ENCODE measurements around the gene SYCP2. TPM values are rescaled to one million over a fixed set of nuclear protein-coding genes. Genes with fewer than 3 reads are reported as not detected.
A peak's percentile ranks its signal among the peaks of the same experiment; 100 is the strongest.
"Not testable (repeated sequence)": the region's sequence is repeated elsewhere in the genome, so short reads cannot be mapped to it uniquely, and the experiment has no call there.

SYCP2 gene
- total RNA-seq, 1 experiment from 2014 or later = 0.70 TPM

DNA sequence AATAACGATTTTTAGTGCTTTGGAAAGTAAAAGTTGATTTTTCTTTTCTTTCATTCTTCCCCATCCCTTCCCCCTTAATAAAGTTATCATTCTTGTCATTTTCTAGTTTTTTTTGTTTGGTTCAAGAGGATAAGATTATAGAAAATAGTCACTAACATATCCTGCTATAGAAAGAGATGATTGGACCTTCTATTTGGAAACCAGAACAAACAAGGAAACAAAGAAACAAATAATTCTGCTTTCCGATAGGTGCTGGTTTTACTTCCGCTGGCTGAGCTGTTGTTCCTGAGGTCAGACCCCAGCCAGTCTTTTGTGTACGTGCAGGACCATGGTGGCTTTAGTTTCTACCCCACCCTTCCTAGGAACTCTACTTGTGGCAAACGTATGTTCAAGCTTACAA, 24.7 kb upstream of the SYCP2 start, which contains the start of gene CDH26:
Gene CDH26, plus strand, starts transcription at position 301 of the 400 bp plus-strand sequence. CDS start 304 bp downstream, outside the sequence.
- H2AFZ ChIP-seq (ENCODE audit: low read length) = no peak within 1 kb of the TSS
- H3T11ph ChIP-seq (ENCODE audit: low read length) = no peak within 1 kb of the TSS
- peaks cover 2% of the 10 kb centered on the region; the same call in 1 of the 2 replicates for H3K27me3 Mint-ChIP-seq (ENCODE audit: low read depth)
- no peak within 1 kb of the TSS for H2BK12ac ChIP-seq (ENCODE audit: insufficient read length, low read depth, low read length)
- H4K8ac ChIP-seq (replicated peaks; ENCODE audit: insufficient read length, low read depth, low read length) = no peak within 1 kb of the TSS
- no CpG with 5 or more reads among the region's 5 CpGs for WGBS (ENCODE audit: extremely low coverage, insufficient read length, low lambda C conversion rate)
- H2BK15ac ChIP-seq (ENCODE audit: low read depth, low read length) = no peak within 1 kb of the TSS
- no peak within 1 kb of the TSS for H2BK120ac ChIP-seq (ENCODE audit: low read depth, low read length, poor library complexity, severe bottlenecking)
- H4K20me1 ChIP-seq (ENCODE audit: control insufficient read depth, insufficient read depth, insufficient read length) = no peaks in the 10 kb centered on the region
- H3K79me1 ChIP-seq (ENCODE audit: insufficient read depth, low read depth, low read length, poor library complexity, severe bottlenecking) = no peaks in the 10 kb centered on the region
- no peak within 1 kb of the TSS for H3K9ac ChIP-seq (ENCODE audit: extremely low read depth, insufficient read length, low read length)
- H4K91ac ChIP-seq (ENCODE audit: insufficient read length, low read depth, low read length) = no peak within 1 kb of the TSS
- no peaks in the 10 kb centered on the region for H3K36me3 Mint-ChIP-seq (ENCODE audit: insufficient read depth in 1 of 3, low read depth in 3 of 3)
- no peak within 1 kb of the TSS for H2AK5ac ChIP-seq (ENCODE audit: insufficient read length, low read length)
- no peak within 1 kb of the TSS for H2BK5ac ChIP-seq (ENCODE audit: insufficient read length, low read length)
- H3K4me3 Mint-ChIP-seq = no peak within 1 kb of the TSS; a peak in 1 of 5 replicates
- H3K27ac Mint-ChIP-seq = peak within 1 kb of the TSS in 1 of 3 experiments; percentile 7; a peak in 1 of 7 replicates
- no peak within 1 kb of the TSS for H3K18ac ChIP-seq (ENCODE audit: insufficient read length, low read depth, low read length)
- no peaks in the 10 kb centered on the region for H3K79me2 ChIP-seq (ENCODE audit: insufficient read depth, low read length)
- no peaks in the 10 kb centered on the region for H3K9me3 Mint-ChIP-seq
- H3K27ac ChIP-seq (ENCODE audit: insufficient read length, low read depth, low read length) = no peak within 1 kb of the TSS
- H3K4me1 Mint-ChIP-seq = peaks cover 0 to 8% of the 10 kb centered on the region in 2 experiments; a peak in 3 of 4 replicates
- H3K23me2 ChIP-seq (ENCODE audit: insufficient read length, low read depth, low read length, poor library complexity, severe bottlenecking) = peaks cover 3% of the 10 kb centered on the region
- TF ChIP-seq, protein P1, sequence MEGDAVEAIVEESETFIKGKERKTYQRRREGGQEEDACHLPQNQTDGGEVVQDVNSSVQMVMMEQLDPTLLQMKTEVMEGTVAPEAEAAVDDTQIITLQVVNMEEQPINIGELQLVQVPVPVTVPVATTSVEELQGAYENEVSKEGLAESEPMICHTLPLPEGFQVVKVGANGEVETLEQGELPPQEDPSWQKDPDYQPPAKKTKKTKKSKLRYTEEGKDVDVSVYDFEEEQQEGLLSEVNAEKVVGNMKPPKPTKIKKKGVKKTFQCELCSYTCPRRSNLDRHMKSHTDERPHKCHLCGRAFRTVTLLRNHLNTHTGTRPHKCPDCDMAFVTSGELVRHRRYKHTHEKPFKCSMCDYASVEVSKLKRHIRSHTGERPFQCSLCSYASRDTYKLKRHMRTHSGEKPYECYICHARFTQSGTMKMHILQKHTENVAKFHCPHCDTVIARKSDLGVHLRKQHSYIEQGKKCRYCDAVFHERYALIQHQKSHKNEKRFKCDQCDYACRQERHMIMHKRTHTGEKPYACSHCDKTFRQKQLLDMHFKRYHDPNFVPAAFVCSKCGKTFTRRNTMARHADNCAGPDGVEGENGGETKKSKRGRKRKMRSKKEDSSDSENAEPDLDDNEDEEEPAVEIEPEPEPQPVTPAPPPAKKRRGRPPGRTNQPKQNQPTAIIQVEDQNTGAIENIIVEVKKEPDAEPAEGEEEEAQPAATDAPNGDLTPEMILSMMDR (conservative IDR thresholded peaks at IDR 0.05) = no peak
- DNase-seq = no peak
- H3K4me2 ChIP-seq (ENCODE audit: insufficient read depth, insufficient read length, low read length) = no peak within 1 kb of the TSS
- H3K27me3 ChIP-seq (ENCODE audit: insufficient read depth, low read length) = no peaks in the 10 kb centered on the region
- H3K4me1 ChIP-seq (ENCODE audit: insufficient read depth, low read length) = no peaks in the 10 kb centered on the region
- H3K56ac ChIP-seq (ENCODE audit: insufficient read length, low read depth, low read length) = no peak within 1 kb of the TSS
- H3K9me3 ChIP-seq (ENCODE audit: control insufficient read depth, low read depth, low read length) = no peaks in the 10 kb centered on the region
- no peak within 1 kb of the TSS for H3K23ac ChIP-seq (ENCODE audit: insufficient read length, low read depth, low read length)
- H4K5ac ChIP-seq (ENCODE audit: insufficient read length, low read depth, low read length) = no peak within 1 kb of the TSS
- H2BK20ac ChIP-seq (ENCODE audit: low read depth, low read length, poor library complexity, severe bottlenecking) = no peak within 1 kb of the TSS
- no peak within 1 kb of the TSS for H3K4ac ChIP-seq (ENCODE audit: low read depth, low read length)
- H3K14ac ChIP-seq (ENCODE audit: insufficient read depth, low read length) = peak within 1 kb of the TSS; percentile 25; the same call in 1 of the 2 replicates

DNA sequence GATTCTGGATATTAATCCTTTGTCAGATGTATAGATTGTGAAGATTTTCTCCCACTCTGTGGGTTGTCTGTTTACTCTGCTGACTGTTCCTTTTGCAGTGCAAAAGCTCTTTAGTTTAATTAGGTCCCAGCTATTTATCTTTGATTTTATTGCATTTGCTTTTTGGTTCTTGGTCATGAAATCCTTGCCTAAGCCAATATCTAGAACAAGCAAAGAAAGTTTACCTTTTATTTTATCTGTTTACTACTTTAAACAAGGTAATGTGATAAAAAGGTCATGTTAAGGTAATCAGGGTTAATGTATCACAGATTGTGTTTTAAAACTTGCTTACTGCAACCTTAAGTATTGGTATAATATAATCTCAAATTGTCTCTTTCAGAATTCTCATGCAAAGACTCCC, 24.1 kb upstream of the SYCP2 start:
- not testable (repeated sequence) for H2AFZ ChIP-seq (ENCODE audit: low read length); H3K9me3 Mint-ChIP-seq; H4K5ac ChIP-seq (ENCODE audit: insufficient read length, low read depth, low read length); H3K4me1 ChIP-seq (ENCODE audit: insufficient read depth, low read length); H3K79me2 ChIP-seq (ENCODE audit: insufficient read depth, low read length); H2BK5ac ChIP-seq (ENCODE audit: insufficient read length, low read length); H3K9me3 ChIP-seq (ENCODE audit: control insufficient read depth, low read depth, low read length); H4K20me1 ChIP-seq (ENCODE audit: control insufficient read depth, insufficient read depth, insufficient read length); H3K27ac Mint-ChIP-seq; H3K79me1 ChIP-seq (ENCODE audit: insufficient read depth, low read depth, low read length, poor library complexity, severe bottlenecking); H2BK12ac ChIP-seq (ENCODE audit: insufficient read length, low read depth, low read length); H3K27me3 Mint-ChIP-seq (ENCODE audit: low read depth); H3K27ac ChIP-seq (ENCODE audit: insufficient read length, low read depth, low read length); DNase-seq; H3K23me2 ChIP-seq (ENCODE audit: insufficient read length, low read depth, low read length, poor library complexity, severe bottlenecking); H2BK15ac ChIP-seq (ENCODE audit: low read depth, low read length); H3K56ac ChIP-seq (ENCODE audit: insufficient read length, low read depth, low read length); H3K18ac ChIP-seq (ENCODE audit: insufficient read length, low read depth, low read length); H3K14ac ChIP-seq (ENCODE audit: insufficient read depth, low read length); H4K91ac ChIP-seq (ENCODE audit: insufficient read length, low read depth, low read length); H2BK120ac ChIP-seq (ENCODE audit: low read depth, low read length, poor library complexity, severe bottlenecking); H4K8ac ChIP-seq (replicated peaks; ENCODE audit: insufficient read length, low read depth, low read length); H3K23ac ChIP-seq (ENCODE audit: insufficient read length, low read depth, low read length); H3K4me1 Mint-ChIP-seq; H3K4ac ChIP-seq (ENCODE audit: low read depth, low read length); H3K27me3 ChIP-seq (ENCODE audit: insufficient read depth, low read length); H3K4me2 ChIP-seq (ENCODE audit: insufficient read depth, insufficient read length, low read length); H2AK5ac ChIP-seq (ENCODE audit: insufficient read length, low read length); H3K4me3 Mint-ChIP-seq; H3K36me3 Mint-ChIP-seq (ENCODE audit: insufficient read depth in 1 of 3, low read depth in 3 of 3); H3T11ph ChIP-seq (ENCODE audit: low read length); H2BK20ac ChIP-seq (ENCODE audit: low read depth, low read length, poor library complexity, severe bottlenecking); H3K9ac ChIP-seq (ENCODE audit: extremely low read depth, insufficient read length, low read length)

Measured in H9 (cell line).